ENCODE results near the gene PTGES2. TPM values are rescaled to one million over a fixed set of nuclear protein-coding genes. Genes with fewer than 3 reads are reported as not detected.

PTGES2 gene
- polyA plus RNA-seq, 1 experiment, result 91.9 TPM

GRCh38 chr9:128102861-128103588 is 24.5 kb downstream of the PTGES2 start:
- no peak for DNase-seq (ENCODE audit: low read depth)
- ChIA-PET CTCF (interaction anchor here (1.0 to 7.7 kb wide), 4 partner anchors 14 to 161 kb away, joined by 3 to 59 read pairs (median 3); no protein-coding TSS in a partner anchor), POLR2A (no interaction called here)
- peaks cover 53% of the 10 kb centered on the region for H3K36me3 ChIP-seq (ENCODE audit: control insufficient read depth, insufficient read depth, low read length)
- no peaks in the 10 kb centered on the region for H3K27me3 ChIP-seq (ENCODE audit: control insufficient read depth, insufficient read depth, low read length)
- H3K4me3 ChIP-seq (ENCODE audit: low read depth, low read length), result no peak overlapping the region
- no peak for TF ChIP-seq CTCF (IDR thresholded peaks at IDR 0.05; ENCODE audit: insufficient read depth, low read depth, low read length)

GRCh38 chr9:128102196-128102595 is 25.3 kb downstream of the PTGES2 start:
- DNase-seq (ENCODE audit: low read depth), result no peak
- no peak for TF ChIP-seq CTCF (IDR thresholded peaks at IDR 0.05; ENCODE audit: insufficient read depth, low read depth, low read length)
- ChIA-PET CTCF (interaction anchor here (1.0 to 7.7 kb wide), 4 partner anchors 15 to 160 kb away, joined by 3 to 59 read pairs (median 3); no protein-coding TSS in a partner anchor), POLR2A (no interaction called here)
- H3K36me3 ChIP-seq (ENCODE audit: control insufficient read depth, insufficient read depth, low read length), result peaks cover 45% of the 10 kb centered on the region
- no peaks in the 10 kb centered on the region for H3K27me3 ChIP-seq (ENCODE audit: control insufficient read depth, insufficient read depth, low read length)
- H3K4me3 ChIP-seq (ENCODE audit: low read depth, low read length), result no peak overlapping the region

- DNase-seq (ENCODE audit: low read depth), result no peak
- ChIA-PET POLR2A (no interaction called here), CTCF (interaction anchor here (5.5 kb wide), 1 partner anchor 16 kb away, joined by 33 read pairs; no protein-coding TSS in a partner anchor)
- no peak for TF ChIP-seq CTCF (IDR thresholded peaks at IDR 0.05; ENCODE audit: insufficient read depth, low read depth, low read length)
- H3K36me3 ChIP-seq (ENCODE audit: control insufficient read depth, insufficient read depth, low read length), result peaks cover 40% of the 10 kb centered on the region
- no peak overlapping the region for H3K4me3 ChIP-seq (ENCODE audit: low read depth, low read length)
- H3K27me3 ChIP-seq (ENCODE audit: control insufficient read depth, insufficient read depth, low read length), result no peaks in the 10 kb centered on the region
Measured at GRCh38 chr9:128101690-128102089, 25.8 kb downstream of the PTGES2 start.

- Histone ChIP-seq H3K36me3 (ENCODE audit: control insufficient read depth, insufficient read depth, low read length) (peaks cover 36% of the 10 kb centered on the region), H3K4me3 (ENCODE audit: low read depth, low read length) (no peak overlapping the region), H3K27me3 (ENCODE audit: control insufficient read depth, insufficient read depth, low read length) (no peaks in the 10 kb centered on the region)
- TF ChIP-seq CTCF (IDR thresholded peaks at IDR 0.05; ENCODE audit: insufficient read depth, low read depth, low read length), result no peak
- DNase-seq (ENCODE audit: low read depth), result no peak
- ChIA-PET POLR2A (no interaction called here), CTCF (interaction anchor here (1.6 to 5.5 kb wide), 2 partner anchors 16 to 29 kb away, joined by 3 to 33 read pairs; no protein-coding TSS in a partner anchor)
Measured at GRCh38 chr9:128101231-128101661, 26.3 kb downstream of the PTGES2 start.

GRCh38 chr9:128100581-128100980 is 26.9 kb downstream of the PTGES2 start:
- no peak for TF ChIP-seq CTCF (IDR thresholded peaks at IDR 0.05; ENCODE audit: insufficient read depth, low read depth, low read length)
- Histone ChIP-seq H3K4me3 (ENCODE audit: low read depth, low read length) (no peak overlapping the region), H3K36me3 (ENCODE audit: control insufficient read depth, insufficient read depth, low read length) (peaks cover 30% of the 10 kb centered on the region), H3K27me3 (ENCODE audit: control insufficient read depth, insufficient read depth, low read length) (no peaks in the 10 kb centered on the region)
- CTCF ChIA-PET, result interaction anchor here (0.7 to 5.5 kb wide), 5 partner anchors 9 to 157 kb away, joined by 3 to 33 read pairs (median 3); no protein-coding TSS in a partner anchor
- POLR2A ChIA-PET, result interaction anchor here (0.6 kb wide), 1 partner anchor 1531 kb away, joined by 4 read pairs; no protein-coding TSS in a partner anchor
- DNase-seq (ENCODE audit: low read depth), result no peak
